GM19468 (cell line): ENCODE data around the gene HACD4.
"Not testable (repeated sequence)": the region's sequence is repeated elsewhere in the genome, so short reads cannot be mapped to it uniquely, and the experiment has no call there.

Source experiments
- ATAC-seq: cut with Tn5 transposase; IDR thresholded peaks from one replicate; pipeline ENCODE4 v1.9.1; 2021; ENCODE audit warnings: mild to moderate bottlenecking, moderate library complexity, moderate number of reproducible peaks; ENCODE audit not compliant: unreplicated experiment; ENCODE audit errors: extremely low read depth

HACD4 gene

DNA sequence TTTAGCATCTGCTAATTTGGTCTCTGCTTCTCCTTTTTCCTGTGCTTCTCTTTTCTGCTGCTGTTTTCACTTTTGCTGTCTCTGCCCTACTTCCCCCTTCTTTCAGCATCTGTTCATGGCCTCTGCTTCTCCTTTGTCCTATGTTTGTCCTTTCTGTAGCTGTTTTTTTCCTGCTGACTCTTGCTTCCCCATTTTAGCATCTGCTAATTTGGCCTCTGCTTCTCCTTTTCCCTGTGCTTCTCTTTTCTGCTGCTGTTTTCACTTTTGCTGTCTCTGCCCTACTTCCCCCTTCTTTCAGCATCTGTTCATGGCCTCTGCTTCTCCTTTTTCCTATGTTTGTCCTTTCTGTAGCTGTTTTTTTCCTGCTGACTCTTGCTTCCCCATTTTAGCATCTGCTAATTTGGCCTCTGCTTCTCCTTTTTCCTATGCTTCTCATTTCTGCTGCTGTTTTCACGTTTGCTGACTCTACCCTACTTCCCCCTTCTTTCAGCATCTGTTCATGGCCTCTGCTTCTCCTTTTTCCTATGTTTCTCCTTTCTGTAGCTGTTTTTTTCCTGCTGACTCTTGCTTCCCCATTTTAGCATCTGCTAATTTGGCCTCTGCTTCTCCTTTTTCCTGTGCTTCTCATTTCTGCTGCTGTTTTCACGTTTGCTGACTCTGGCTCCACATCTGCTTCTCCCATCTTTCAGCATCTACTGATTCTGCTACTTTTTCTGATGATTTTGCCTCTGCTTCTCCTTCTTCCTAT, 57.1 kb downstream of the HACD4 start:
- ATAC-seq = not testable (repeated sequence)

DNA sequence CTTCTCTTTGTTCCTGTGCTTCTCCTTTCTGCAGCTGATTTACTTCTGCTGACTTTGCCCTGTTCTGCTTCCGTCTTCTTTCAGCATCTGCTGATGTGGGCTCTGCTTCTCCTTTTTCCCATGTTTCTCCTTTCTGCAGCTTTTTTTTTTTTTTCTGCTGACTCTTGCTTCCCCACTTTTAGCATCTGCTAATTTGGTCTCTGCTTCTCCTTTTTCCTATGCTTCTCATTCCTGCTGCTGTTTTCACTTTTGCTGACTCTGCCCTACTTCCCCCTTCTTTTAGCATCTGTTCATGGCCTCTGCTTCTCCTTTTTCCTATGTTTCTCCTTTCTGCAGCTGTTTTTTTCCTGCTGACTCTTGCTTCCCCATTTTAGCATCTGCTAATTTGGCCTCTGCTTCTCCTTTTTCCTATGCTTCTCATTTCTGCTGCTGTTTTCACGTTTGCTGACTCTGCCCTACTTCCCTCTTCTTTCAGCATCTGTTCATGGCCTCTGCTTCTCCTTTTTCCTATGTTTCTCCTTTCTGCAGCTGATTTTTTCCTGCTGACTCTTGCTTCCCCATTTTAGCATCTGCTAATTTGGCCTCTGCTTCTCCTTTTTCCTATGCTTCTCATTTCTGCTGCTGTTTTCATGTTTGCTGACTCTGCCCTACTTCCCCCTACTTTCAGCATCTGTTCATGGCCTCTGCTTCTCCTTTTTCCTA, 58.0 kb downstream of the HACD4 start:
- ATAC-seq = not testable (repeated sequence)

DNA sequence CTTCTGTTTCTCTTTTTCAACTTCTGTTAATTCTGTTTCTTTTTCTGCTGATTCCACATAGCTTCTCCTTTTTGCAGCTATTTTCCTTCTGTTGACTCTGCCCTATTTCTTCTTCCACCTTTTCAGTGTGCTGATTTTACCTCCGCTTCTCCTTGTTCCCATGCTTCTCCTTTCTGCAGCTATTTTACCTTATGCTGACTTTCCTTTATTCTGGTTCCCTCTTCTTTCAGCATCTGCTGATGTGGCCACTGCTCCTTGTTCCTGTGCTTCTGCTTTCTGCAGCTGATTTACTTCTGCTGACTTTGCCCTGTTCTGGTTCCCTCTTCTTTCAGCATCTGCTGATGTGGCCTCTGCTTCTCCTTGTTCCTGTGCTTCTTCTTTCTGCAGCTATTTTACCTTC, 58.8 kb downstream of the HACD4 start:
- no peak for ATAC-seq

DNA sequence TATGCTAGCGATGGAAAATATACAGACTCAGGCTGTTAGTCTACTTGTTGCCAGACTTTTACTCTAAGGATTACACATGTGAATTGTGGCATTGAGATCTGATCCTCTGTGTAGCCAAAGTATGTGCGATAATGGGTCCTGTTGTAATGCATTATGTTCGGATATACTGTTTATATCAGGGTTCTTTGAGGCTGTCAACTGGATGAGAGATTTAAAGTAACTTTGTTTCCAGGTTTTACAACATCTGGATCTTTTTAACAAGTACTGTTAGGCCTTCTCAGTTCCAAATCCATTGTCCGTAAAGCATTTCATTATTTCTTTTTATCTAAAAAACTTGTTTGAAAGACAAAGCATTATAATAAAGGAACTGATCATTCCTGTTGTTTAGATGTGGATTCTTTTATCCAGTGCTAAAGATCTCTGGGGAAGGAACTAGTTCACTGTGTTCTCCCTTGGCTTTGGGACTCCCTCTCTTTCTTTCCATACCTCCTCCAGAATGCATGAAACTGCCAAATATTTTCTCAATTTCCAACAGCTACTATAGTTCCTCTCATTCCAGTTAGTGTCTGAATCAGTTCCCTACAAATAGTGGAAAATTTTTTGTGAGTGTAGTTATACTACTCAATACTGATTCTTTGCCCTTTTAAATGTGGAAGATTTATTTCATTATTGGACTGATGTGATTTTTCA, 68.8 kb downstream of the HACD4 start:
- no peak for ATAC-seq

DNA sequence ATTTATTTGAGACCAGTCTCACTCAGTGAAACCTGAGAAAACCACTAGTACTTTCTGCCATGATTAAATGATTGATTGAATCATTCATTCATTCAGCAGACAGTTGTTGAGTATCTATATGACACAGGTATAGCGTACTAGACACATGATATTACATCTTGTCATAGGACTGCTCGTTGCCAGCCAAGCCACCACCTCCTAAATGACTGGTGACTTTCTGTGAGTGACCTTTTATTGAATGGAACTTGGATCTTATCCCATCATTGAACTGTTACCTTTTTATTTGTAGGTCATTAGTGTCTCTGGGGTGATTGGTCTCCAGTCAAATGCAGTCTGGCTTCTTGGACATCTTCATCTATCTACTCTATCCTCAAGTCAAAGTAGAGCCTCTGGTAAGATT, 80.7 kb downstream of the HACD4 start:
- ATAC-seq = no peak
